Heart left ventricle (tissue), 13 donors: Measurements from ENCODE around the gene SNAP25.

Source experiments
- POLR2A ChIP-seq, 2 donors: fragments of 450-650 bp; IDR thresholded peaks; one replicate each; pipeline ENCODE4 v1.6.1; 2017; ENCODE audit warnings: antibody characterized with exemption in 2 of 2, mild to moderate bottlenecking in 2 of 2, moderate library complexity in 2 of 2
- TF ChIP-seq, protein P1 (sequence below), 12 donors: fragments of 200-600 bp; sonication (generic) in 4 of 12; IDR thresholded peaks; one replicate each; pipeline versions ENCODE4 v1.5.0 to v1.8.0; 2018 to 2022; ENCODE audit warnings: antibody characterized with exemption in 12 of 12, mild to moderate bottlenecking in 5 of 12
- donor health status: ischemic (EF 13 %, LVEDD 7.1; RV severe dilation, severe dysfunction).
- donor health status: DM: no; HTN: yes; CAD: no.
- donor health status: DM: no; HTN: no; CAD: no.
- donor health status: ischemic (EF 25% LVEDD 6.9; RV normal size, moderate dysfunction).
- donor health status: ischemic (EF 25% LVEDD 5.7; RV mildly dilated, moderate dysfunction).
- donor health status: ischemic (EF 35%, LVEDD 5.7; RV mildly dilated, moderate dysfunction).
- donor health status: nonischemic (EF 11% LVEDD 7.7; RV severe dilation, severe dysfunction).
- donor health status: DM: yes; HTN: yes; CAD: no.
- donor health status: PGD.
- donor health status: ischemic (EF 29% LVEDD 5.4; RV normal size, mild dysfunction).
- donor health status: nonischemic (EF 23%, LVEDD 6.1; RV moderate dilation, normal function).

DNA sequence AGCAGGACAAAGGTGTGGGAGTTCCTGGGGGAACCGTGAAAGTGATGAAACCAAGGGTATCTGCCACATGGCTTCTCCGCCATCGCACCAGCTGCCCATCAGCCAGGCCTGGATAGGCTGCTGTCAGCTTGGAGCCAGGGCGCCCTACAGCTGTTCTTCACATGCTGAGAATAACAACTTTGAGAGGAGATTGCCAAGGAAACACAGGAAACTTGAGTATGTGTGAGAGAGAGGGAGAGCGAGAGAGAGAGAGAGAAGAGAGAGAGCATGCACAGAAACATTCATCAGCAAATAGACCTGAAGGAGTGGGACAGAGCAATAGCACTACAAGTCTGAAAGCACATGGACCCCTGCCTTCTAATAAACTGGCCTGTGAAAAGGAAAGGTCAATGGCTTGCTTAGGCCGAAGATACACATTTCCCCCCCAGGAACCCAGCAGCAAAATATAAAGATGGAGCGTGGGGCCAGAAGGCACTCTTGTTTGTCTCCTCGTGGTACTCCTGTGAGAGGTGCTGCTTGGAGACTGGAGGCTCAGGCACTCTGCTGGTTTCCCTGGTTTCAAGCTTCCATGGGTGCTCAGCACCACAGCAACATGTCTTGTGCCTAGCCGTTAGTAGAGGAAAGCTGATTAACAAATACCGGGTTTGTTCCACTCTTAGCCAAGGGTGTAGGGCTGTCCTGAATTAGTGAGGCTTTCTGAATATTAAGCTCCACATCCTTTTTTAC lies 53.0 kb downstream of the SNAP25 start:
- no peak for TF ChIP-seq POLR2A (IDR thresholded peaks at IDR 0.05)
- TF ChIP-seq, protein P1, sequence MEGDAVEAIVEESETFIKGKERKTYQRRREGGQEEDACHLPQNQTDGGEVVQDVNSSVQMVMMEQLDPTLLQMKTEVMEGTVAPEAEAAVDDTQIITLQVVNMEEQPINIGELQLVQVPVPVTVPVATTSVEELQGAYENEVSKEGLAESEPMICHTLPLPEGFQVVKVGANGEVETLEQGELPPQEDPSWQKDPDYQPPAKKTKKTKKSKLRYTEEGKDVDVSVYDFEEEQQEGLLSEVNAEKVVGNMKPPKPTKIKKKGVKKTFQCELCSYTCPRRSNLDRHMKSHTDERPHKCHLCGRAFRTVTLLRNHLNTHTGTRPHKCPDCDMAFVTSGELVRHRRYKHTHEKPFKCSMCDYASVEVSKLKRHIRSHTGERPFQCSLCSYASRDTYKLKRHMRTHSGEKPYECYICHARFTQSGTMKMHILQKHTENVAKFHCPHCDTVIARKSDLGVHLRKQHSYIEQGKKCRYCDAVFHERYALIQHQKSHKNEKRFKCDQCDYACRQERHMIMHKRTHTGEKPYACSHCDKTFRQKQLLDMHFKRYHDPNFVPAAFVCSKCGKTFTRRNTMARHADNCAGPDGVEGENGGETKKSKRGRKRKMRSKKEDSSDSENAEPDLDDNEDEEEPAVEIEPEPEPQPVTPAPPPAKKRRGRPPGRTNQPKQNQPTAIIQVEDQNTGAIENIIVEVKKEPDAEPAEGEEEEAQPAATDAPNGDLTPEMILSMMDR (IDR thresholded peaks at IDR 0.05), result no peak
